Measurements from ENCODE around the gene BEND5. TPM values are rescaled to one million over a fixed set of nuclear protein-coding genes. Genes with fewer than 3 reads are reported as not detected.

The BEND5 gene
- total RNA-seq, 2 experiments from 2014 or later, result 6.3 to 6.7 TPM

DNA sequence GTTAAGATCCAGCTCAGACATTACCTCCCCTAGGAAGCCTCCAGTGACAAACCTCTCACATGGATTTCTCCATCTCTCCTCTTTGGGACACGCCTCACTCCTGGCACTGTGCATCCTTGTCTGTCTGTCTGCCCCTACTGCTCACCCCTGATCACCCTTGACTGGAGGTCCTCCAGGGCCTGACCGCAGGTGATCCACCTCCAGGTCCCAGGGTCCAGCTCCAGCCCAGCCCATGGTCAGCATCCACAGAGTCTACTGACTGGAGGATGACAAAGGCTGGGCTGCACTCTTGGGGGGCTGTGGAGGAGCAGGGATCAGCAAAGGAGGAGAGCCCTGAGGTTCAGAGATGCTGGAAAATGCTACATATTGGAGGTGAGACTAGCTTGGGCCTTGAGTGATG is 65.8 kb downstream of the BEND5 start:
- Mint-ChIP-seq H3K9me3 (ENCODE audit: insufficient read depth) (no peaks in the 10 kb centered on the region), H3K4me1 (ENCODE audit: low read depth) (no peaks in the 10 kb centered on the region), H3K27me3 (ENCODE audit: low read depth) (peaks cover 2% of the 10 kb centered on the region), H3K36me3 (ENCODE audit: low read depth) (no peaks in the 10 kb centered on the region), H3K4me3 (no peak overlapping the region), H3K27ac (no peak overlapping the region)
- no peak for DNase-seq
- ATAC-seq, result no peak
- ChIA-PET CTCF (no interaction called here), POLR2A (no interaction called here)

DNA sequence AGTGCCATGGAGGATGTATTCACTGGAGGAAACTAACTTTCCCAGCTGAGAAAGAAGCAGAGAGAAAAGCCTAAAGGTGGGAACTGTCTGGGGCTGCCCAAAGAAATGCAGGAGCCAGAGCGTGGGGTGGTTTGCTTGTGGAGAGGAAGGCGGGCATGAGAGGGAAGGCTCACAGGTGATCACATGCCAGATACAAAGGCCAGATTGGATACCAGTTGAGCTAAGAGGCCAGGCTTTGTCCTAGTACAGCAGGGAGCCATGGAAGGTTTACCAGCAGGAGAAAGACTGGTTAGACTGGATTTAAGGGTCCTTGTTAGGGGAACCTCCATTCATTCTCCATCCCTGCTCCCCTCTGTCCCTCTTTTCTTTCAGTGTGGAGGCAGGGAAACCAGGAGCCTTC is 66.4 kb downstream of the BEND5 start:
- ATAC-seq (no peak), DNase-seq (no peak)
- H3K4me1 Mint-ChIP-seq (ENCODE audit: low read depth), result no peaks in the 10 kb centered on the region
- POLR2A ChIA-PET, result no interaction called here
- H3K36me3 Mint-ChIP-seq (ENCODE audit: low read depth), result no peaks in the 10 kb centered on the region
- H3K27me3 Mint-ChIP-seq (ENCODE audit: low read depth), result peaks cover 2% of the 10 kb centered on the region
- H3K27ac Mint-ChIP-seq, result no peak overlapping the region
- CTCF ChIA-PET, result no interaction called here
- no peaks in the 10 kb centered on the region for H3K9me3 Mint-ChIP-seq (ENCODE audit: insufficient read depth)
- H3K4me3 Mint-ChIP-seq, result no peak overlapping the region

DNA sequence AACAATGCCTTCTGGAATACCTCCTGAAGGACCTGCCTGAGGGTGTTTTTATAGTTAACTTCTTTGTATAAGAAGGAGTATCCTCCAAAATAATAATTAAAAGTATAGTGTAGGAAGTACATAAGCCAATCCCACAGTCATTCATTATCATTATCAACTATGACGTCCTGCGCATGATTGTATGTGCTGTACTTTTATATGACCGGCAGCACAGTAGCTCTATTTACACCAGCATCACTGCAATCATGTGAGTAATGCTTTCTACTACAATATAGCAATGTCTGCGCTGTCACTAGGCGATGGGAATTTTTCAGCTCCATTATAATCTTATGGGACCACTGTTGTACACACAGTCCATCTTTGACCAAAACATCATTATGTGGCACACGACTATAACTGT is 72.0 kb downstream of the BEND5 start:
- H3K27me3 Mint-ChIP-seq (ENCODE audit: low read depth), result peaks cover 6% of the 10 kb centered on the region
- H3K36me3 Mint-ChIP-seq (ENCODE audit: low read depth), result no peaks in the 10 kb centered on the region
- no peak overlapping the region for H3K27ac Mint-ChIP-seq
- DNase-seq, result no peak
- H3K4me1 Mint-ChIP-seq (ENCODE audit: low read depth), result no peaks in the 10 kb centered on the region
- POLR2A ChIA-PET, result no interaction called here
- no peaks in the 10 kb centered on the region for H3K9me3 Mint-ChIP-seq (ENCODE audit: insufficient read depth)
- no peak for ATAC-seq
- CTCF ChIA-PET, result interaction anchor here (1.0 to 1.2 kb wide), 2 partner anchors 27 to 33 kb away, joined by 3 to 4 read pairs; no protein-coding TSS in a partner anchor
- H3K4me3 Mint-ChIP-seq, result no peak overlapping the region

DNA sequence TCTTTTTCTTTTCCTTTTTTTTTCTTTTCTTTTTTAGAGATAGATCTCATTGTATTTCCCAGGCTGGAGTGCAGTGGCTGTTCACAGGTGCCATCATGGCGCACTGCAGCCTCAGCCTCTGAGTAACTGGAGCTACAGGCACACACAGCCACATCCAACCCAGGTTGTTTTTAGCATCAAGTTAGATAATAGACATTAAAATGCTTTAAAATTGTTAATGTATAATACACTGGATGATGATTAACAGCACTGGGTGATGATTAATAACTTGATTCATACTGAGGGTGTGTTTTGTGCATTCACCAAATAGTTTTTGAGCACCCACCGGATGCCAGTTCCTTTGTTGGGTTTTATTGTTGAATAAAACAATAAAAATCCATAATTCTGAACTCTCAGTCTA is 75.2 kb downstream of the BEND5 start:
- H3K27me3 Mint-ChIP-seq (ENCODE audit: low read depth), result peaks cover 6% of the 10 kb centered on the region
- no peak overlapping the region for H3K27ac Mint-ChIP-seq
- DNase-seq (no peak), ATAC-seq (no peak)
- ChIA-PET CTCF (no interaction called here), POLR2A (no interaction called here)
- H3K4me3 Mint-ChIP-seq, result no peak overlapping the region
- no peaks in the 10 kb centered on the region for H3K9me3 Mint-ChIP-seq (ENCODE audit: insufficient read depth)
- H3K4me1 Mint-ChIP-seq (ENCODE audit: low read depth), result no peaks in the 10 kb centered on the region
- H3K36me3 Mint-ChIP-seq (ENCODE audit: low read depth), result no peaks in the 10 kb centered on the region

DNA sequence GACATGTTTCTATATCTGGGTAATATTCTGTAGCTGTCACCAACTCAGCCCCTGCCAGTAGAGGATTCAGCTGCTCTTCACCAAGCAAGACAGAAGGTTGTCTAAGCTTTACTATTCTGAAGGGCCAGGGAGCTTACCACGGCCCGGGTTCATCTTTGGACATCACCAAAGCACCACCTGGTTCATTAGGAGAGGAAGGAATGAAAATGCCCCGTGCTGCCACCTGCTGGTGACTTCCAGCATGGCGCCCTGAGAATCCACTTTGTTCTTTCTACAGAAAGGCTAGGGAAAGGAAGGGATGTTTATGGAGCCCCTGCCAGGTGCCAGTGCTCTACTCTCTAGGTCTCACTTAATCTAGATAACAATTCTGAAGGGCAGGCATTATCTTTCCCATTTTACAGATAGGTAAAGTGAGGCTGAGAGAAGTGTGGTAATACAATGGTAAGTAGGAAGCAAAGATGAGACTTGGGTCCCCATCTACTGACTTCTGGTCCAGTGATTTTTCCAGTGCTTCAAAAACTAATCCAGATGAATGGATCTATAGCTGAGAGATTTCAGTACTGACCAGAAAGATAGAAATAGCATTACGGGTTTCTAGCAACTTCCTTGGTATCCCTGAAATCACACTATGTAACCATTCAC is 79.5 kb downstream of the BEND5 start:
- Mint-ChIP-seq H3K9me3 (ENCODE audit: insufficient read depth) (no peaks in the 10 kb centered on the region), H3K4me1 (ENCODE audit: low read depth) (no peaks in the 10 kb centered on the region), H3K27me3 (ENCODE audit: low read depth) (peaks cover 4% of the 10 kb centered on the region), H3K27ac (no peak overlapping the region), H3K36me3 (ENCODE audit: low read depth) (no peaks in the 10 kb centered on the region), H3K4me3 (no peak overlapping the region)
- DNase-seq (peak; percentile 70), ATAC-seq (no peak)
- POLR2A ChIA-PET, result no interaction called here
- CTCF ChIA-PET, result interaction anchor here (0.6 to 3.4 kb wide), 11 partner anchors 13 to 199 kb away, joined by 3 to 24 read pairs (median 4); no protein-coding TSS in a partner anchor

DNA sequence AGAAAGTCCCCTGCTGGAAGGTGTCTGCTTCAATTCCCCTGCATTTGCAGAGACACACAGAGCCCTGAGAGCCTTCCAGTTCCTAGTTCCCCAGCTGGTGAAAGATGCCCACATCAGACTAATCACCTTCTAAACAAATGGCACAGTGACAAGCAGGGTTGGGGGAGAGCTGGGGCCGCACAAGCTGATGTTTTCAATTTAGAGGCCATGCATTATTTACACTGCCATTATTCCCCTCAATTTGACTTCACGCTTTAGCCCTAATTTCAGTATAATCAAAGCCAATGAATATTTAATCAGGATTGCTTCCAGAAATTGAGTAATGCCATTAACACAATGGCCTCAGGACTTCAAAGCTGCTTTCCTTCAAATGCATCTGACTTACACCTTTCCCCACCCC is 81.5 kb downstream of the BEND5 start:
- POLR2A ChIA-PET, result no interaction called here
- H3K27me3 Mint-ChIP-seq (ENCODE audit: low read depth), result peaks cover 4% of the 10 kb centered on the region

DNA sequence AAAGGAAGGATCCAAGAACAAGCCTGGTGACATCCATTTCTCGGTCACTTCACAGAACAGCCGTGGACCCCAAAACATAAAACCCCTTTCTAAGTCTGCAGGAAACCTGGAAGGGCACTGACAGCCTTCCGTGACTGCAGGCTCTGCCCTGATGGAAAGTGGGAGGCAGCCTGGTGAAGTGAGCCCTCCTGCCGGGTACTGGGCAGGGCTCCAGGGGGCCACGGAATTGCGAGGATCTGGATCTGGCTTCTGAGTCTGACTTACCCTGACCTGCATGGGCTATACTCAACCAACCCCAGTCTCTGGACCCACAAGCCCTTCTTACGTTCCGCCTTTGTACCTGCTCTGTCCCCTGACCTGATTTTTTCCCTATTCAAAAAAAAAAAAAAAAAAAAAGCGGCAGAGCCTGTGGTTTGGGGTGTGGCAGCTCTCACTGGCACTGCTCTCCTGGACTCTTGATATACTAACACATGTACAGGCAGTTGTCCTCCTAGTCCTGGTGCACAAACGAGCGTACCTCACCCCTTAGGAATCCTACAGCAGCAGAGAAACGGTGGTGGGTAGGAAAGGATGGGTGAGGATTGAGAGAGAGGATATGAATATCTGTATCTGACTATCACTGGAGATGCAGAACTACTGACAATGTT is 82.9 kb downstream of the BEND5 start:
- POLR2A ChIA-PET, result no interaction called here
- DNase-seq (no peak), ATAC-seq (no peak)
- no peak overlapping the region for H3K27ac Mint-ChIP-seq
- no peaks in the 10 kb centered on the region for H3K36me3 Mint-ChIP-seq (ENCODE audit: low read depth)
- no peak overlapping the region for H3K4me3 Mint-ChIP-seq
- CTCF ChIA-PET, result interaction anchor here (1.6 kb wide), 1 partner anchor 16 kb away, joined by 6 read pairs; no protein-coding TSS in a partner anchor
- no peaks in the 10 kb centered on the region for H3K9me3 Mint-ChIP-seq (ENCODE audit: insufficient read depth)
- H3K27me3 Mint-ChIP-seq (ENCODE audit: low read depth), result no peaks in the 10 kb centered on the region
- no peaks in the 10 kb centered on the region for H3K4me1 Mint-ChIP-seq (ENCODE audit: low read depth)

More for the DNA sequence above, 81.5 kb downstream of the BEND5 start:
- H3K36me3 Mint-ChIP-seq (ENCODE audit: low read depth), result no peaks in the 10 kb centered on the region
- H3K4me3 Mint-ChIP-seq, result no peak overlapping the region
- H3K4me1 Mint-ChIP-seq (ENCODE audit: low read depth), result no peaks in the 10 kb centered on the region
- DNase-seq, result no peak
- no peak overlapping the region for H3K27ac Mint-ChIP-seq
- CTCF ChIA-PET, result interaction anchor here (1.6 kb wide), 1 partner anchor 17 kb away, joined by 6 read pairs; no protein-coding TSS in a partner anchor
- no peak for ATAC-seq
- H3K9me3 Mint-ChIP-seq (ENCODE audit: insufficient read depth), result no peaks in the 10 kb centered on the region

DNA sequence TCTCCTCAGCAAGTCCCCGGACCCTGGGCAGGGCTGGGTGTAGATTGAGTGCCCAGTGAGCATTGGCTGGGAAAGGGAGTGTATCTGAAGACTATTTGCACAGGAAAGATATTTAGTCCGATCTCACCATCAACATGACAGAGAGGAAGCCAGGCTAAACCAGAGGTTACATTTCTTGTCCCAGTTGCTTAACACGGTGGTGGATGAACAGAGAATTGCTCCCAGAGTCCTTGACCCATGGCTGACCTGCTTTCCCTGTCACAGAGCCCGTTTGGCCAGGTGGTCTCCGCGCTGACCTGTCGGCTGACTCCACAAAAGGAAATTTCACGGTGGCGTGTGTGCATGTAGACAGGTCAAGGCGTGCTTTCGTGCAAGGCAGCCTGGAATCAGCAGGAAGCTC is 83.5 kb downstream of the BEND5 start:
- ChIA-PET CTCF (no interaction called here), POLR2A (no interaction called here)
- ATAC-seq, result no peak

DNA sequence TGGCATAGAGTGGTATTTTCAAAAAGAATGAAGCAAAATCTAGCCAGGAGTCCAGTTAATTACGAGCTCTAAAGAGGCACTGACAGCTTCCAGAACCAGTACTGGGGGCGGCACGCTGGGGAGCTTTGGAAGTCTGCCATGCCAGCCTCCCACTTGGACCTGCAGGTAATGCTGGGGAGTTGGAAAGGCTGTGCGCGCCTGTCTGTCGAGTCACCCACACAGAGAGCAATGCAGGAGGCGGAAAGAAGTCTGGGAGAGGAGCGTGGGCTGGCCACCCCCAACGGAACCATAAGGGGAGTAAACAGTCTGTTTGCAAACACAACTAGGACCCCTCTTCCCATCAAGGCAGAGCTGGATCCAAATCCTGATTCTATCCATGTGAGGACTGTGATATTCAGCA is 84.5 kb downstream of the BEND5 start:
- Mint-ChIP-seq H3K4me1 (ENCODE audit: low read depth) (no peaks in the 10 kb centered on the region), H3K36me3 (ENCODE audit: low read depth) (no peaks in the 10 kb centered on the region), H3K27me3 (ENCODE audit: low read depth) (no peaks in the 10 kb centered on the region), H3K27ac (no peak overlapping the region), H3K4me3 (no peak overlapping the region), H3K9me3 (ENCODE audit: insufficient read depth) (no peaks in the 10 kb centered on the region)
- ChIA-PET POLR2A (no interaction called here), CTCF (no interaction called here)
- DNase-seq (no peak), ATAC-seq (no peak)

More for the DNA sequence above, 83.5 kb downstream of the BEND5 start:
- H3K27me3 Mint-ChIP-seq (ENCODE audit: low read depth), result no peaks in the 10 kb centered on the region
- no peaks in the 10 kb centered on the region for H3K9me3 Mint-ChIP-seq (ENCODE audit: insufficient read depth)
- H3K27ac Mint-ChIP-seq, result no peak overlapping the region
- no peaks in the 10 kb centered on the region for H3K4me1 Mint-ChIP-seq (ENCODE audit: low read depth)
- DNase-seq, result no peak
- no peak overlapping the region for H3K4me3 Mint-ChIP-seq
- H3K36me3 Mint-ChIP-seq (ENCODE audit: low read depth), result no peaks in the 10 kb centered on the region

DNA sequence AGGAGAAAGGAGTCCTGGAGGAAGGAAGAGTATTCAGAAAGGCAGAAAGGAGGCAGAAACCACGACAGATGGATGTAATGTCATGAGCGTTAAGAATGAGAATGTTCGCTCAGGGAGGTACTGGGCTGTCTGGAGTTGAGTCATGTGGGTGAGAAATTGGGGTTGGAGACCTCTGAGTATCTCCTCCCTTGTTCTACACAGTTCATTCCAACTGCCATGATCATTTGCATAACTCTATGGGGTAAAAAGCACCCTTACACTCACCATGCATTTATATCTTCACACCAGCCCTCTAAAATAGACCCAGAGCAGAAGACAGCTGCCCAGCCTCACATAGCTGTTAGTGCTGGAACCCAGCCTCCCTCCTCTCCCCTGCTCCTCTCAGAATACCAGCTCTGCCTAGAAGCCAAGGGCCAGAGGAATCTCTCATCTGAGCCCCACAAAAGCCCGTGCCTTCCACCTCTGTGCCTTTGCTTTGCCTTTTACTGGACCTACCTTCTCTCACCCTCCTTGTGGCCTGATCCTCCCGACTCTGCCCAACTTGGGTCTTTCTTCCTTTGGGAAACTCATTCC is 85.2 kb downstream of the BEND5 start:
- Mint-ChIP-seq H3K27me3 (ENCODE audit: low read depth) (no peaks in the 10 kb centered on the region), H3K9me3 (ENCODE audit: insufficient read depth) (no peaks in the 10 kb centered on the region), H3K27ac (no peak overlapping the region), H3K4me3 (no peak overlapping the region), H3K36me3 (ENCODE audit: low read depth) (no peaks in the 10 kb centered on the region), H3K4me1 (ENCODE audit: low read depth) (no peaks in the 10 kb centered on the region)
- ChIA-PET POLR2A (no interaction called here), CTCF (no interaction called here)
- no peak for ATAC-seq
- DNase-seq, result no peak

DNA sequence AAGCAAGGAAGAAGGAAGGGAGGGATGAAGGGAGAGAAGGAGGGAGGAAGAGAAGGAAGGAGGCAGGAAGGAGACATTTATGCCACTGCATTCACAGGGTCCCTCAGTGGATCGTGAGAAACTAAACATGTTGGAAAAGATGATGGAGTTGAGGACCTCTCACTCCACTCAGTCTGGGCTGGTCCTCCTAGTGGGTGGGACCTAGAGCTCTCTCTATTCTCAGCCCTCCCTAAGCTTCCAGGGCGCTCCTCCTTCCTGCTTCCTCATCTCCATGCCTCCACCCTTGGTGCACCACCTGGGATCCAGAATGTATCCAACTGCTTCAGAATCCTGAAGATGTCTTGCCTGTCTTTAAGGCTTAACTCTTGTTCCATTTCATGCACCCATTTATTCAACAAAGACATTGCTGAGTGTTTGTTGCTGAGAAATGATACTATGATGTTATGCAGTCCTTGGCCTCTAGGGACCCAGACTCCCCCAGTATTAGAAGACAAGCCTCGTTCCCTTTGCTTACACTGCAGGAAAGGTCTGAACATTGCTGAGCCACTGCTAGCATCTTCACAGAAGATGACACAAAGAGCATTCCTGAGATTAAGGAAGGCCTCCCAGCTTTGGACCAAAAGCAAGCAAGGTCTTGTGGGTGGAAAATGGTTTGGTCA is 88.5 kb downstream of the BEND5 start:
- no peaks in the 10 kb centered on the region for H3K27me3 Mint-ChIP-seq (ENCODE audit: low read depth)
- ChIA-PET POLR2A (no interaction called here), CTCF (interaction anchor here (1.5 to 1.7 kb wide), 3 partner anchors 8 to 129 kb away, joined by 3 to 9 read pairs (median 4); no protein-coding TSS in a partner anchor)
- H3K4me1 Mint-ChIP-seq (ENCODE audit: low read depth), result no peaks in the 10 kb centered on the region
- H3K27ac Mint-ChIP-seq, result no peak overlapping the region
- H3K9me3 Mint-ChIP-seq (ENCODE audit: insufficient read depth), result no peaks in the 10 kb centered on the region
- DNase-seq (no peak), ATAC-seq (no peak)
- H3K4me3 Mint-ChIP-seq, result no peak overlapping the region
- H3K36me3 Mint-ChIP-seq (ENCODE audit: low read depth), result no peaks in the 10 kb centered on the region

Measured in activated CD8-positive, alpha-beta T cell treated with anti-CD3 and anti-CD28 coated beads, Interleukin-2, amount 10 ng/mL, durations not matched to agents 7 days and 5 days (primary cell).